ENCODE results near the gene PARVG. TPM values are rescaled to one million over a fixed set of nuclear protein-coding genes. Genes with fewer than 3 reads are reported as not detected.

Gene PARVG
- total RNA-seq, 1 donor from 2014 or later = 0.23 TPM

DNA sequence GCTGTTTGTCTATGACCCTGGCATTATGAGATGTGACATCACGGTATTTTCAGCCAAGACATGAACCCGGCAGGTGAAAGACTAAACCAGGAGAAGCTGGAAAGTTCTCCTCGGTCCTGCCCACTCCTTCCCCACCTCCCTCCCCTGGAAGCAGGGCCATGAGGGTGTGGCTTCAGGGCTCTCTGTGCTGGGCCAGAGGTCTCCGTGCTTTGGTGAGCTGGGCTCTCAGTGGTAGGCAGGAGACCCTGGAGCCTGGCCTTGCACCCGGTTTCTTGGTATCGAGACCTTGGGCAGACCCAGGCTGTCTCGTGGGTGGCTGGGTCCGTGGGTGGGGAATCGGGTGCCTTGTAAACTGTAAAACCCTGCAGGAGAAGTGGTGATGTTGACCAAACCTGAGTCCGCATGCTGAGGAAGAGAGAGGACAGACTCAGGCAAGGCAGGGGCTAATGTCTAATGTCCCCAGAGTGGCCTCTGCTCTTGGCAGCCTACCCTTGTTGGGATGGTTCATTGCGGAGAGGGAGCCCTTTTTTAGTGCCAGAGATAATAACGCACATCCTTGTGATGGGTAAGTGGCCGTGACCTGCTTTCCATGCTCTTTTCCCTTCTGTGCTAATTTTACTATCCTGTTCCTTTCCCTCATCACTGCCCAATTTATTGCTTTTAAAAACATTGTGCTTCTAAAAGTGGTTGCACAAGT, 48.6 kb upstream of the PARVG start:
- Histone ChIP-seq H3K9ac (ENCODE audit: low read length) (no peak overlapping the region), H3K36me3 (ENCODE audit: insufficient read depth, low read length) (peaks cover 3% of the 10 kb centered on the region), H3K79me2 (ENCODE audit: insufficient read depth, low read length) (no peaks in the 10 kb centered on the region), H4K20me1 (ENCODE audit: insufficient read depth, low read length) (peaks cover 12% of the 10 kb centered on the region), H3K27ac (ENCODE audit: low read depth, low read length) (no peak overlapping the region), H3K4me3 (ENCODE audit: insufficient read depth, low read depth, low read length) (no peak overlapping the region), H3K9me3 (ENCODE audit: insufficient read depth, low read depth, low read length) (peaks cover under 1% of the 10 kb centered on the region), H2AFZ (ENCODE audit: low read depth, low read length) (no peak overlapping the region), H3K4me2 (ENCODE audit: low read length) (no peak overlapping the region), H3K27me3 (ENCODE audit: insufficient read depth, low read length) (no peaks in the 10 kb centered on the region), H3K4me1 (ENCODE audit: insufficient read depth, low read length) (peaks cover 25% of the 10 kb centered on the region)
- H3K4me1 Mint-ChIP-seq (ENCODE audit: low read depth, unreplicated experiment) = no peaks in the 10 kb centered on the region
- peaks cover 17% of the 10 kb centered on the region for H3K9me3 Mint-ChIP-seq (ENCODE audit: unreplicated experiment)
- peaks cover 12% of the 10 kb centered on the region for H3K27me3 Mint-ChIP-seq (ENCODE audit: low read depth, unreplicated experiment)
- DNase-seq (ENCODE audit: low read depth) = no peak
- no peak overlapping the region for H3K4me3 Mint-ChIP-seq (ENCODE audit: unreplicated experiment)
- no peak overlapping the region for H3K27ac Mint-ChIP-seq (ENCODE audit: unreplicated experiment)
- TF ChIP-seq, protein P1, sequence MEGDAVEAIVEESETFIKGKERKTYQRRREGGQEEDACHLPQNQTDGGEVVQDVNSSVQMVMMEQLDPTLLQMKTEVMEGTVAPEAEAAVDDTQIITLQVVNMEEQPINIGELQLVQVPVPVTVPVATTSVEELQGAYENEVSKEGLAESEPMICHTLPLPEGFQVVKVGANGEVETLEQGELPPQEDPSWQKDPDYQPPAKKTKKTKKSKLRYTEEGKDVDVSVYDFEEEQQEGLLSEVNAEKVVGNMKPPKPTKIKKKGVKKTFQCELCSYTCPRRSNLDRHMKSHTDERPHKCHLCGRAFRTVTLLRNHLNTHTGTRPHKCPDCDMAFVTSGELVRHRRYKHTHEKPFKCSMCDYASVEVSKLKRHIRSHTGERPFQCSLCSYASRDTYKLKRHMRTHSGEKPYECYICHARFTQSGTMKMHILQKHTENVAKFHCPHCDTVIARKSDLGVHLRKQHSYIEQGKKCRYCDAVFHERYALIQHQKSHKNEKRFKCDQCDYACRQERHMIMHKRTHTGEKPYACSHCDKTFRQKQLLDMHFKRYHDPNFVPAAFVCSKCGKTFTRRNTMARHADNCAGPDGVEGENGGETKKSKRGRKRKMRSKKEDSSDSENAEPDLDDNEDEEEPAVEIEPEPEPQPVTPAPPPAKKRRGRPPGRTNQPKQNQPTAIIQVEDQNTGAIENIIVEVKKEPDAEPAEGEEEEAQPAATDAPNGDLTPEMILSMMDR (IDR thresholded peaks at IDR 0.05; ENCODE audit: insufficient read depth, low read depth, low read length) = no peak
- no peak for TF ChIP-seq EZH2 (IDR thresholded peaks at IDR 0.05; ENCODE audit: insufficient read depth, low read length)
- H3K36me3 Mint-ChIP-seq (ENCODE audit: low read depth, unreplicated experiment) = peaks cover 32% of the 10 kb centered on the region
- FAIRE-seq = no peak

DNA sequence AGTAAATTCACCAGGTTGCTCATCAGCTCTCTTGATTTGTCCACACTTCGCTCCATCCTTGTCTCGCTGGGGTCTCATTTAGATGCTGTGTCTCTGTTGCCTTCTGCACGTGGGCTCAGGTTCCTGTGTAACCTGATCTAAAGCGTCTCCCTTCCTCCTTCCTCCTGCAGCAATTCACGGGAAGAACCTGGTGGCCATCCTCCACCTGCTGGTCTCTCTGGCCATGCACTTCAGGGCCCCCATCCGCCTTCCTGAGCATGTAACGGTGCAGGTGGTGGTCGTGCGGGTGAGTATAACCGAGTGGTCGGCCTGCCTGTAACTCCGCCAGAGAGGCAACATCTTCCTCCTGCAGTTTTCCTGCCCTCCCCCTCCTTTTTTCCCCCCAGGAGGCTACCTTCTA, 48.0 kb upstream of the PARVG start:
- no peaks in the 10 kb centered on the region for H3K27me3 ChIP-seq (ENCODE audit: insufficient read depth, low read length)
- H3K4me2 ChIP-seq (ENCODE audit: low read length) = peak overlapping the region; percentile 67
- TF ChIP-seq, protein P1 (IDR thresholded peaks at IDR 0.05; ENCODE audit: insufficient read depth, low read depth, low read length) = no peak
- TF ChIP-seq EZH2 (IDR thresholded peaks at IDR 0.05; ENCODE audit: insufficient read depth, low read length) = no peak
- Mint-ChIP-seq H3K27ac (ENCODE audit: unreplicated experiment) (no peak overlapping the region), H3K27me3 (ENCODE audit: low read depth, unreplicated experiment) (peaks cover 8% of the 10 kb centered on the region), H3K4me3 (ENCODE audit: unreplicated experiment) (no peak overlapping the region), H3K9me3 (ENCODE audit: unreplicated experiment) (peaks cover 19% of the 10 kb centered on the region), H3K36me3 (ENCODE audit: low read depth, unreplicated experiment) (peaks cover 32% of the 10 kb centered on the region), H3K4me1 (ENCODE audit: low read depth, unreplicated experiment) (no peaks in the 10 kb centered on the region)
- peaks cover 5% of the 10 kb centered on the region for H3K36me3 ChIP-seq (ENCODE audit: insufficient read depth, low read length)
- H3K27ac ChIP-seq (ENCODE audit: low read depth, low read length) = no peak overlapping the region
- H3K4me1 ChIP-seq (ENCODE audit: insufficient read depth, low read length) = peaks cover 25% of the 10 kb centered on the region
- H3K9me3 ChIP-seq (ENCODE audit: insufficient read depth, low read depth, low read length) = peaks cover 7% of the 10 kb centered on the region
- no peak overlapping the region for H2AFZ ChIP-seq (ENCODE audit: low read depth, low read length)
- H3K79me2 ChIP-seq (ENCODE audit: insufficient read depth, low read length) = no peaks in the 10 kb centered on the region
- no peak overlapping the region for H3K9ac ChIP-seq (ENCODE audit: low read length)
- DNase-seq (ENCODE audit: low read depth) (no peak), FAIRE-seq (no peak)
- H4K20me1 ChIP-seq (ENCODE audit: insufficient read depth, low read length) = peaks cover 8% of the 10 kb centered on the region
- H3K4me3 ChIP-seq (ENCODE audit: insufficient read depth, low read depth, low read length) = no peak overlapping the region

DNA sequence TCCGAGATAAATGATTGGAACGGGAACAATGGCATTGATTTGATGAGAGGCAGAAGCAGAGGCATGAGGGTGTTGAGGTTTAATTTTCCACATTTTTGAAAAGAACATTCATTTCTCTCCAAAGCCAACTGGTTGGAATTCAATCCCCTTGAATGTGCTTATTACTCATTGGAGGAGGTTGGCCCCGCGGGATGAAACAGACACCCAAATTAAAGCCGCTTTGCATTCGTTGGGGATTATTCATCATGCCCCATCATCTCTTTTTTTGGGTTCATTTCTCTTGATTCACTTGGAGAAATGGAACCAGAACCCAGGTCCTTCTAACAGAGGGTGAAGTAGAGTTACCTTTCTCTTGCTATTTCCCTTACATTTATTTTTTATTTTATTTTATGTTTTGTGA, 47.6 kb upstream of the PARVG start:
- FAIRE-seq (no peak), DNase-seq (ENCODE audit: low read depth) (peak; percentile 88)
- no peak overlapping the region for H3K27ac Mint-ChIP-seq (ENCODE audit: unreplicated experiment)
- Histone ChIP-seq H3K9ac (ENCODE audit: low read length) (no peak overlapping the region), H3K27ac (ENCODE audit: low read depth, low read length) (no peak overlapping the region), H3K79me2 (ENCODE audit: insufficient read depth, low read length) (no peaks in the 10 kb centered on the region), H3K27me3 (ENCODE audit: insufficient read depth, low read length) (no peaks in the 10 kb centered on the region), H3K36me3 (ENCODE audit: insufficient read depth, low read length) (peaks cover 5% of the 10 kb centered on the region), H3K4me3 (ENCODE audit: insufficient read depth, low read depth, low read length) (no peak overlapping the region), H4K20me1 (ENCODE audit: insufficient read depth, low read length) (peaks cover 8% of the 10 kb centered on the region), H3K9me3 (ENCODE audit: insufficient read depth, low read depth, low read length) (peaks cover 7% of the 10 kb centered on the region), H2AFZ (ENCODE audit: low read depth, low read length) (no peak overlapping the region), H3K4me2 (ENCODE audit: low read length) (peak overlapping the region; percentile 67), H3K4me1 (ENCODE audit: insufficient read depth, low read length) (peaks cover 25% of the 10 kb centered on the region)
- TF ChIP-seq, protein P1 (IDR thresholded peaks at IDR 0.05; ENCODE audit: insufficient read depth, low read depth, low read length) = no peak
- no peak for TF ChIP-seq EZH2 (IDR thresholded peaks at IDR 0.05; ENCODE audit: insufficient read depth, low read length)
- H3K27me3 Mint-ChIP-seq (ENCODE audit: low read depth, unreplicated experiment) = peaks cover 8% of the 10 kb centered on the region
- peaks cover 32% of the 10 kb centered on the region for H3K36me3 Mint-ChIP-seq (ENCODE audit: low read depth, unreplicated experiment)
- no peak overlapping the region for H3K4me3 Mint-ChIP-seq (ENCODE audit: unreplicated experiment)
- peaks cover 20% of the 10 kb centered on the region for H3K9me3 Mint-ChIP-seq (ENCODE audit: unreplicated experiment)
- H3K4me1 Mint-ChIP-seq (ENCODE audit: low read depth, unreplicated experiment) = no peaks in the 10 kb centered on the region
